Endodermal cell (in vitro differentiated cells): ENCODE data around the gene CALD1. TPM values are rescaled to one million over a fixed set of nuclear protein-coding genes. Genes with fewer than 3 reads are reported as not detected.
A peak's percentile ranks its signal among the peaks of the same experiment; 100 is the strongest.

Source experiments
- DNase-seq: peaks from one replicate; pipeline ENCODE4 v3.0.0-alpha.2; 2017
- H3K27ac ChIP-seq: 2 replicates; pipeline ENCODE4 v1.5.1; 2013; ENCODE audit warnings: mild to moderate bottlenecking, low read depth, low read length, moderate library complexity
- H3K27me3 ChIP-seq: 2 replicates; pipeline ENCODE4 v1.6.1; 2013; ENCODE audit warnings: mild to moderate bottlenecking, low read length, moderate library complexity; ENCODE audit not compliant: insufficient read depth, control insufficient read depth, poor library complexity, severe bottlenecking
- H3K36me3 ChIP-seq: 2 replicates; pipeline ENCODE4 v1.7.0; 2013; ENCODE audit warnings: mild to moderate bottlenecking, low read length, moderate library complexity; ENCODE audit not compliant: control insufficient read depth, insufficient read depth
- H3K4me1 ChIP-seq: one replicate; pipeline ENCODE4 v1.7.0; 2013; ENCODE audit warnings: low read length; ENCODE audit not compliant: control insufficient read depth, insufficient read depth
- H3K4me3 ChIP-seq: 2 replicates; pipeline ENCODE4 v1.5.1; 2013; ENCODE audit warnings: mild to moderate bottlenecking, low read length, moderate library complexity
- H3K9ac ChIP-seq: 2 replicates; pipeline ENCODE4 v1.6.1; 2013; ENCODE audit warnings: mild to moderate bottlenecking, low read length, moderate library complexity; ENCODE audit not compliant: poor library complexity, severe bottlenecking; ENCODE audit errors: extremely low read depth
- H3K9me3 ChIP-seq: 2 replicates; pipeline ENCODE4 v1.6.1; 2013; ENCODE audit warnings: mild to moderate bottlenecking, low read length, moderate library complexity; ENCODE audit not compliant: control insufficient read depth
- H3K27ac Mint-ChIP-seq: 2 replicates; pipeline ENCODE4 v1.8.0; 2020; ENCODE audit warnings: mixed read lengths
- H3K27me3 Mint-ChIP-seq: 2 replicates; pipeline ENCODE4 v1.8.0; 2021; ENCODE audit warnings: mild to moderate bottlenecking, mixed read lengths; ENCODE audit not compliant: insufficient read depth
- H3K36me3 Mint-ChIP-seq: 2 replicates; pipeline ENCODE4 v1.8.0; 2020; ENCODE audit warnings: low read depth, mixed read lengths
- H3K4me1 Mint-ChIP-seq: 2 replicates; pipeline ENCODE4 v1.8.0; 2020; ENCODE audit warnings: mixed read lengths
- H3K4me3 Mint-ChIP-seq: 2 replicates; pipeline ENCODE4 v1.8.0; 2020; ENCODE audit warnings: mild to moderate bottlenecking, moderate library complexity, mixed read lengths
- H3K9me3 Mint-ChIP-seq: 2 replicates; pipeline ENCODE4 v1.8.0; 2020; ENCODE audit warnings: mild to moderate bottlenecking, mixed read lengths
- WGBS, 2 experiments: methylation state at CpG; one replicate each; pipeline versions ENCODE4 v1.1.5 to v1.1.7; 2013; ENCODE audit warnings: missing lambda C conversion rate in 2 of 2, mixed read lengths in 1 of 2; ENCODE audit not compliant: insufficient coverage in 1 of 2, insufficient read length in 1 of 2; 5-methylcytosine and 5-hydroxymethylcytosine counted together
- total RNA-seq, 2 donors: library from RNA; stranded (reverse); fragmentation: NEBNext Ultra II Directional in 1 of 2; extraction: Animal tissue kit (Norgen Biotek cat#: 25700) in 1 of 2; gene quantifications; 2 replicates in 1 of 2; 3 replicates in 1 of 2; pipeline ENCODE4 v1.2.1, GENCODE V29; 2021
- TF ChIP-seq, protein P1 (sequence below): fragments of 200-600 bp; sonication (generic); conservative IDR thresholded peaks from 2 replicates; pipeline ENCODE4 v1.5.0; 2021; ENCODE audit warnings: antibody characterized with exemption, mild to moderate bottlenecking

CALD1 gene
- total RNA-seq, 2 donors from 2014 or later = 111 to 132 TPM

DNA sequence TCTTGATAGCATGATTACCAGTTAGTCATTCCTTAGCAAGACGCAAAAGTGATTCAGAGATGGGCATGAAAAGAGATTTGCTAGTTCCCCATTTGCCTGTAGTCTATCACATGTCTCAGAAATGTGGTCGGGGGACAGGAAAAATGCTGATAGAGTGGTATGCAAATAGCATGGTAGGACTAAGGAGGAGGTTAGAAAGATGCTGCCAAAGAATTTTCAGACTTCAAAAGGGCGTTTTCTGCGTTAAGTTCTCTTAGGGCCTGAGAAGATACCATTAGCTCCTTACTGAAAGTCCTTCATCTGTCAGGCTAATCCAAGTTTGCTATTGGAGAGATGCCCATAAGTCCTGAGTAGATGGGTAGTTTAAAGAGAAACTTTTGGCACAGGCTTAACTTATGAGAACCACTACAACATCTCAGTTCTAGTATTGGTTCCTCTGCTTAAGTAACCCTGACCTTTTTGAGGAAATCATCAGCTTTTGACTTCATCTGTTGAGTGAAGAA, 2.7 kb downstream of the CALD1 start:
- H3K4me3 Mint-ChIP-seq = no peak overlapping the region
- no peak overlapping the region for H3K9ac ChIP-seq
- no peaks in the 10 kb centered on the region for H3K9me3 ChIP-seq
- no peak for DNase-seq
- TF ChIP-seq, protein P1, sequence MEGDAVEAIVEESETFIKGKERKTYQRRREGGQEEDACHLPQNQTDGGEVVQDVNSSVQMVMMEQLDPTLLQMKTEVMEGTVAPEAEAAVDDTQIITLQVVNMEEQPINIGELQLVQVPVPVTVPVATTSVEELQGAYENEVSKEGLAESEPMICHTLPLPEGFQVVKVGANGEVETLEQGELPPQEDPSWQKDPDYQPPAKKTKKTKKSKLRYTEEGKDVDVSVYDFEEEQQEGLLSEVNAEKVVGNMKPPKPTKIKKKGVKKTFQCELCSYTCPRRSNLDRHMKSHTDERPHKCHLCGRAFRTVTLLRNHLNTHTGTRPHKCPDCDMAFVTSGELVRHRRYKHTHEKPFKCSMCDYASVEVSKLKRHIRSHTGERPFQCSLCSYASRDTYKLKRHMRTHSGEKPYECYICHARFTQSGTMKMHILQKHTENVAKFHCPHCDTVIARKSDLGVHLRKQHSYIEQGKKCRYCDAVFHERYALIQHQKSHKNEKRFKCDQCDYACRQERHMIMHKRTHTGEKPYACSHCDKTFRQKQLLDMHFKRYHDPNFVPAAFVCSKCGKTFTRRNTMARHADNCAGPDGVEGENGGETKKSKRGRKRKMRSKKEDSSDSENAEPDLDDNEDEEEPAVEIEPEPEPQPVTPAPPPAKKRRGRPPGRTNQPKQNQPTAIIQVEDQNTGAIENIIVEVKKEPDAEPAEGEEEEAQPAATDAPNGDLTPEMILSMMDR = no peak
- peaks cover 2% of the 10 kb centered on the region for H3K27me3 Mint-ChIP-seq
- H3K4me1 ChIP-seq = no peaks in the 10 kb centered on the region
- WGBS, 2 experiments = 84 to 89% methylated on average over 4 of the region's 4 CpGs
- no peak overlapping the region for H3K27ac Mint-ChIP-seq
- peaks cover 38% of the 10 kb centered on the region for H3K4me1 Mint-ChIP-seq
- no peaks in the 10 kb centered on the region for H3K36me3 Mint-ChIP-seq
- H3K36me3 ChIP-seq = peaks cover 11% of the 10 kb centered on the region
- H3K4me3 ChIP-seq = peak overlapping the region; percentile 93
- no peak overlapping the region for H3K27ac ChIP-seq
- H3K27me3 ChIP-seq = no peaks in the 10 kb centered on the region
- H3K9me3 Mint-ChIP-seq = no peaks in the 10 kb centered on the region

DNA sequence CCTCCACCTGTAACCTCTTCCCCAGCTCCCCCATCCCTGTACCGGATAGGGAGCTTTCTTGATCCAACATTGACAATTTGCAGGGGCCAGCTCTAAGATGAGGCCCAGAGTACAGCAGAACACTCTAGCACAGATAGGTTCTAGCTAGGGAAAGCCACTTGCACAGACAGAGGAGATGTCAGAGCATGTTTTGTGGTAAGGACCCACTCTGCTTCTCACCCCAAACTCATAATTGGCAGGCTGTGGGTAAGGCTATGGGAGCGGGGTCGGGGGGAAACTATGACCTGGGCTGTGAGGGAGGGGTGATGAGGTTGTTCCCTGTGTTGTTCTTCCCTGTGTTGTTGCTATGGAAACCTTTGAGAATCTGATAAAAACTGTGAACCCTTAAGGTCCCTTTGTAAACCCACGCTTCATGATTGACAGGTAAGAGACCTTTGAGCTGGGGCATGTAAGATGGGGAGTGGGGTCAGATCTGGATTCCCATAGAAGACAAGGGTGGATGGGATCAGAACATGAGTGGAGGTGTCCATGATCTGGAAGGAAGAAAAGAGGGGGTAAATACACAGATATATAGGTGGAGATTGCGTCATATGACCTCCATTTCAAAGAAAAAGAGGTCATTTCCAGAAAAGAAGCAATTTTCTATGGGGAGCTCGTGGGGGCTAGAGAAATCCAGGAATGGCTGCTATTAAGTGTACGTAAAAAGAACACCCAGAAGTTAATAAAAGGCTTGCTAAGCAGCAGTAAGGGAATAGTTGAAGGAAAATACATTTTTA, 4.0 kb downstream of the CALD1 start:
- Histone ChIP-seq H3K4me3 (no peak overlapping the region), H3K4me1 (no peaks in the 10 kb centered on the region), H3K9me3 (no peaks in the 10 kb centered on the region), H3K27ac (no peak overlapping the region), H3K27me3 (no peaks in the 10 kb centered on the region), H3K9ac (no peak overlapping the region), H3K36me3 (peaks cover 11% of the 10 kb centered on the region)
- H3K27me3 Mint-ChIP-seq = no peaks in the 10 kb centered on the region
- H3K4me3 Mint-ChIP-seq = no peak overlapping the region
- 87 to 92% methylated on average over 5 to 7 of the region's 7 CpGs for WGBS, 2 experiments
- TF ChIP-seq, protein P1 = no peak
- DNase-seq = no peak
- no peaks in the 10 kb centered on the region for H3K36me3 Mint-ChIP-seq
- no peaks in the 10 kb centered on the region for H3K9me3 Mint-ChIP-seq
- H3K4me1 Mint-ChIP-seq = peaks cover 29% of the 10 kb centered on the region
- H3K27ac Mint-ChIP-seq = no peak overlapping the region

- no peak for DNase-seq
- WGBS, 2 experiments = 95 to 97% methylated on average over 8 to 9 of the region's 9 CpGs
- H3K9ac ChIP-seq = no peak overlapping the region
- no peaks in the 10 kb centered on the region for H3K9me3 ChIP-seq
- no peaks in the 10 kb centered on the region for H3K27me3 Mint-ChIP-seq
- no peaks in the 10 kb centered on the region for H3K9me3 Mint-ChIP-seq
- no peaks in the 10 kb centered on the region for H3K27me3 ChIP-seq
- H3K27ac ChIP-seq = no peak overlapping the region
- peaks cover 11% of the 10 kb centered on the region for H3K36me3 ChIP-seq
- TF ChIP-seq, protein P1 = no peak
- no peak overlapping the region for H3K4me3 Mint-ChIP-seq
- H3K4me3 ChIP-seq = no peak overlapping the region
- no peaks in the 10 kb centered on the region for H3K4me1 ChIP-seq
- H3K4me1 Mint-ChIP-seq = peaks cover 20% of the 10 kb centered on the region
- H3K27ac Mint-ChIP-seq = no peak overlapping the region
- H3K36me3 Mint-ChIP-seq = no peaks in the 10 kb centered on the region
Observed at GRCh38 chr7:134784251-134785049, 5.0 kb downstream of the CALD1 start.
